BLaER1 treated with 17β-estradiol and CSF1 and Interleukin-3, amounts not matched to agents 10 nM and 100 nM (cell line): Measurements from ENCODE around the gene SLC5A3.

ENCODE experiments used
- H3K27ac ChIP-seq, 11 experiments: shearing (Covaris generic); formaldehyde crosslinking; 2 replicates each; pipeline ENCODE4 v1.8.1; 2022
- H3K27me3 ChIP-seq, 11 experiments: shearing (Covaris generic); formaldehyde crosslinking; 2 replicates each; pipeline ENCODE4 v1.8.1; 2022
- H3K36me3 ChIP-seq, 11 experiments: shearing (Covaris generic); formaldehyde crosslinking; 2 replicates each; pipeline ENCODE4 v1.8.1; 2022
- H3K4me1 ChIP-seq, 10 experiments: shearing (Covaris generic); formaldehyde crosslinking; 2 replicates each; pipeline ENCODE4 v1.8.1; 2022
- H3K4me2 ChIP-seq, 11 experiments: shearing (Covaris generic); formaldehyde crosslinking; 2 replicates each; pipeline ENCODE4 v1.8.1; 2022
- H3K4me3 ChIP-seq, 10 experiments: shearing (Covaris generic); formaldehyde crosslinking; 2 replicates each; pipeline ENCODE4 v1.8.1; 2022
- H3K9ac ChIP-seq, 11 experiments: shearing (Covaris generic); formaldehyde crosslinking; 2 replicates each; pipeline ENCODE4 v1.8.1; 2022
- H3K9me3 ChIP-seq, 11 experiments: shearing (Covaris generic); formaldehyde crosslinking; replicated peaks in 1 of 11; 2 replicates each; pipeline ENCODE4 v1.8.1; 2022
- H4K20me1 ChIP-seq, 11 experiments: shearing (Covaris generic); formaldehyde crosslinking; 2 replicates each; pipeline ENCODE4 v1.8.1; 2022
- Cebpa-rat ChIP-seq, 11 experiments: shearing (Covaris generic); IDR thresholded peaks; 2 replicates each; pipeline ENCODE4 v1.8.1; 2022

Gene SLC5A3

GRCh38 chr21:34086887-34087306 lies 13.5 kb downstream of the SLC5A3 start:
- Histone ChIP-seq H3K9me3 (peaks cover 0 to 9% (median 0%) of the 10 kb centered on the region in 11 experiments; a peak in 2 of 22 replicates), H3K27ac (no peak overlapping the region), H3K4me2 (peak overlapping the region in 4 of 11 experiments; percentile 6 to 31 (median 24); a peak in 3 of 22 replicates), H3K36me3 (peaks cover 42 to 100% (median 88%) of the 10 kb centered on the region in 11 experiments), H3K4me3 (no peak overlapping the region), H3K9ac (no peak overlapping the region), H3K4me1 (peaks cover 0 to 82% (median 20%) of the 10 kb centered on the region in 10 experiments; a peak in 9 of 20 replicates), H4K20me1 (peaks cover 83 to 100% (median 100%) of the 10 kb centered on the region in 11 experiments), H3K27me3 (no peaks in the 10 kb centered on the region)
- no peak for TF ChIP-seq Cebpa-rat (IDR thresholded peaks at IDR 0.05)

GRCh38 chr21:34088752-34089151 lies 15.4 kb downstream of the SLC5A3 start:
- H3K4me2 ChIP-seq = 0 out of 22 replicates have a peak overlapping the region, but pooled peaks of 1 of the 11 experiments have one; percentile 4
- H3K36me3 ChIP-seq = peaks cover 31 to 100% (median 86%) of the 10 kb centered on the region in 11 experiments
- peaks cover 82 to 100% (median 100%) of the 10 kb centered on the region in 11 experiments for H4K20me1 ChIP-seq
- H3K4me3 ChIP-seq = no peak overlapping the region
- H3K9ac ChIP-seq = no peak overlapping the region
- H3K27ac ChIP-seq = no peak overlapping the region
- peaks cover 0 to 4% (median 0%) of the 10 kb centered on the region in 11 experiments; a peak in 2 of 22 replicates for H3K9me3 ChIP-seq
- TF ChIP-seq Cebpa-rat (IDR thresholded peaks at IDR 0.05) = no peak
- no peaks in the 10 kb centered on the region for H3K27me3 ChIP-seq
- peaks cover 0 to 77% (median 23%) of the 10 kb centered on the region in 10 experiments; a peak in 11 of 20 replicates for H3K4me1 ChIP-seq

- peaks cover 0 to 11% (median 5%) of the 10 kb centered on the region in 11 experiments; a peak in 7 of 22 replicates for H3K9me3 ChIP-seq
- peaks cover 42 to 100% (median 86%) of the 10 kb centered on the region in 11 experiments for H3K36me3 ChIP-seq
- no peak overlapping the region for H3K9ac ChIP-seq
- no peak for TF ChIP-seq Cebpa-rat (IDR thresholded peaks at IDR 0.05)
- 0 out of 22 replicates have a peak overlapping the region, but pooled peaks of 1 of the 11 experiments have one; percentile 0 for H3K4me2 ChIP-seq
- H3K27me3 ChIP-seq = no peaks in the 10 kb centered on the region
- H3K4me3 ChIP-seq = no peak overlapping the region
- peaks cover 88 to 100% (median 99%) of the 10 kb centered on the region in 11 experiments for H4K20me1 ChIP-seq
- H3K27ac ChIP-seq = no peak overlapping the region; a peak in 1 of 22 replicates
- peaks cover 0 to 66% (median 25%) of the 10 kb centered on the region in 10 experiments; a peak in 11 of 20 replicates for H3K4me1 ChIP-seq
These were observed 17.7 kb downstream of the SLC5A3 start for GRCh38 chr21:34091032-34091431.

GRCh38 chr21:34091607-34092006 lies 18.2 kb downstream of the SLC5A3 start:
- no peak for TF ChIP-seq Cebpa-rat (IDR thresholded peaks at IDR 0.05)
- H4K20me1 ChIP-seq = peaks cover 88 to 100% (median 99%) of the 10 kb centered on the region in 11 experiments

GRCh38 chr21:34092262-34092921 lies 19.0 kb downstream of the SLC5A3 start:
- TF ChIP-seq Cebpa-rat (IDR thresholded peaks at IDR 0.05) = no peak
- H3K9me3 ChIP-seq = peaks cover 0 to 18% (median 5%) of the 10 kb centered on the region in 11 experiments; a peak in 8 of 22 replicates
- H4K20me1 ChIP-seq = peaks cover 88 to 100% (median 99%) of the 10 kb centered on the region in 11 experiments
- no peaks in the 10 kb centered on the region for H3K27me3 ChIP-seq
- no peak overlapping the region for H3K4me3 ChIP-seq
- peak overlapping the region in 3 of 11 experiments; percentile 13 to 68 (median 43); a peak in 6 of 22 replicates for H3K4me2 ChIP-seq
- H3K4me1 ChIP-seq = peaks cover 0 to 62% (median 19%) of the 10 kb centered on the region in 10 experiments; a peak in 11 of 20 replicates
- H3K36me3 ChIP-seq = peaks cover 50 to 100% (median 85%) of the 10 kb centered on the region in 11 experiments
- peak overlapping the region in 5 of 11 experiments; percentile 13 to 64 (median 38); a peak in 9 of 22 replicates for H3K27ac ChIP-seq
- 0 out of 22 replicates have a peak overlapping the region, but pooled peaks of 1 of the 11 experiments have one; percentile 39 for H3K9ac ChIP-seq

More at GRCh38 chr21:34091607-34092006, 18.2 kb downstream of the SLC5A3 start:
- Histone ChIP-seq H3K27me3 (no peaks in the 10 kb centered on the region), H3K4me3 (no peak overlapping the region), H3K27ac (no peak overlapping the region), H3K9ac (no peak overlapping the region), H3K9me3 (peaks cover 0 to 17% (median 5%) of the 10 kb centered on the region in 11 experiments; a peak in 8 of 22 replicates), H3K36me3 (peaks cover 48 to 100% (median 86%) of the 10 kb centered on the region in 11 experiments), H3K4me2 (peak overlapping the region in 1 of 11 experiments; percentile 6; a peak in 2 of 22 replicates), H3K4me1 (peaks cover 0 to 66% (median 24%) of the 10 kb centered on the region in 10 experiments; a peak in 11 of 20 replicates)

- Histone ChIP-seq H3K4me2 (peak overlapping the region in 1 of 11 experiments; percentile 43; a peak in 3 of 22 replicates), H3K9ac (no peak overlapping the region), H3K4me3 (no peak overlapping the region), H3K27ac (peak overlapping the region in 5 of 11 experiments; percentile 13 to 64 (median 38); a peak in 8 of 22 replicates), H3K9me3 (peaks cover 0 to 18% (median 5%) of the 10 kb centered on the region in 11 experiments; a peak in 8 of 22 replicates), H3K4me1 (peaks cover 0 to 66% (median 19%) of the 10 kb centered on the region in 10 experiments; a peak in 11 of 20 replicates), H3K36me3 (peaks cover 53 to 100% (median 88%) of the 10 kb centered on the region in 11 experiments), H4K20me1 (peaks cover 85 to 100% (median 98%) of the 10 kb centered on the region in 11 experiments), H3K27me3 (no peaks in the 10 kb centered on the region)
- TF ChIP-seq Cebpa-rat (IDR thresholded peaks at IDR 0.05) = no peak
These were observed 19.7 kb downstream of the SLC5A3 start for GRCh38 chr21:34093083-34093482.

- Histone ChIP-seq H3K9ac (no peak overlapping the region), H4K20me1 (peaks cover 77 to 100% (median 97%) of the 10 kb centered on the region in 11 experiments), H3K27ac (no peak overlapping the region), H3K4me2 (no peak overlapping the region), H3K4me3 (no peak overlapping the region), H3K36me3 (peaks cover 50 to 100% (median 93%) of the 10 kb centered on the region in 11 experiments), H3K9me3 (peaks cover 0 to 18% (median 5%) of the 10 kb centered on the region in 11 experiments; a peak in 8 of 22 replicates), H3K27me3 (no peaks in the 10 kb centered on the region), H3K4me1 (peaks cover 0 to 68% (median 15%) of the 10 kb centered on the region in 10 experiments; a peak in 11 of 20 replicates)
- TF ChIP-seq Cebpa-rat (IDR thresholded peaks at IDR 0.05) = no peak
These were observed 21.6 kb downstream of the SLC5A3 start for GRCh38 chr21:34094949-34095348.

- no peaks in the 10 kb centered on the region for H3K27me3 ChIP-seq
- H3K4me3 ChIP-seq = no peak overlapping the region
- peaks cover 53 to 100% (median 96%) of the 10 kb centered on the region in 11 experiments for H3K36me3 ChIP-seq
- H4K20me1 ChIP-seq = peaks cover 77 to 100% (median 98%) of the 10 kb centered on the region in 11 experiments; a peak in 21 of 22 replicates
- peak overlapping the region in 2 of 11 experiments; percentile 3 to 31; a peak in 1 of 22 replicates for H3K4me2 ChIP-seq
- peaks cover 0 to 50% (median 5%) of the 10 kb centered on the region in 10 experiments; a peak in 9 of 20 replicates for H3K4me1 ChIP-seq
- H3K27ac ChIP-seq = no peak overlapping the region
- peaks cover 0 to 18% (median 5%) of the 10 kb centered on the region in 11 experiments; a peak in 8 of 22 replicates for H3K9me3 ChIP-seq
- H3K9ac ChIP-seq = no peak overlapping the region
- no peak for TF ChIP-seq Cebpa-rat (IDR thresholded peaks at IDR 0.05)
These were observed 24.1 kb downstream of the SLC5A3 start for GRCh38 chr21:34097442-34097841.
